Thyroid gland (tissue), 4 donors: ENCODE data around the gene PIK3R4. TPM values are rescaled to one million over a fixed set of nuclear protein-coding genes. Genes with fewer than 3 reads are reported as not detected.

Source experiments
- DNase-seq, 2 donors: peaks; one replicate each; pipeline ENCODE4 v3.0.0-alpha.2; 2019
- H3K27ac ChIP-seq, 3 donors: fragments of 200-600 bp; sonication (generic); 1 replicate in 2 of 3; 2 replicates in 1 of 3; pipeline ENCODE4 v1.5.1; 2016 to 2019; ENCODE audit warnings: mild to moderate bottlenecking in 1 of 3, moderate library complexity in 1 of 3
- H3K27me3 ChIP-seq: fragments of 200-600 bp; sonication (generic); one replicate; pipeline ENCODE4 v1.5.1; 2019
- H3K36me3 ChIP-seq, 2 donors: fragments of 200-600 bp; sonication (generic); one replicate each; pipeline ENCODE4 v1.5.1; 2016 to 2019
- H3K4me1 ChIP-seq, 2 donors: fragments of 200-600 bp; sonication (generic); one replicate each; pipeline ENCODE4 v1.5.1; 2017 to 2019
- H3K4me3 ChIP-seq, 3 donors: fragments of 200-600 bp; sonication (generic); replicated peaks in 1 of 3; 1 replicate in 2 of 3; 2 replicates in 1 of 3; pipeline ENCODE4 v1.5.1; 2016; ENCODE audit warnings: mild to moderate bottlenecking in 1 of 3
- H3K9me3 ChIP-seq: fragments of 200-600 bp; sonication (generic); one replicate; pipeline ENCODE4 v1.5.1; 2017
- CTCF ChIP-seq, 6 experiments: fragments of 200-600 bp in 3 of 6; fragments of 450-650 bp in 3 of 6; sonication (generic) in 3 of 6; IDR thresholded peaks; one replicate each; pipeline ENCODE4 v1.5.1; 2016 to 2019; ENCODE audit warnings: antibody characterized with exemption in 6 of 6, mild to moderate bottlenecking in 2 of 6, inconsistent platforms in 1 of 6, moderate library complexity in 1 of 6
- POLR2A ChIP-seq, 2 donors: fragments of 450-650 bp; IDR thresholded peaks; one replicate each; pipeline ENCODE4 v1.6.1; 2017; ENCODE audit warnings: antibody characterized with exemption in 2 of 2, mild to moderate bottlenecking in 2 of 2, moderate library complexity in 1 of 2
- WGBS, 2 donors: methylation state at CpG; one replicate each; pipeline ENCODE4 v1.1.5; 2017; 5-methylcytosine and 5-hydroxymethylcytosine counted together
- intact Hi-C: fragments of 100-400 bp; cut with DNase I; formaldehyde crosslinking; loops from one replicate; pipeline ENCODE4 v1.15.1; 2023
- total RNA-seq, 4 donors: library from RNA; depleted of rRNA; stranded (reverse); fragments of >200 nt; gene quantifications; one replicate each; pipeline ENCODE4 v1.2.3, GENCODE V29; 2016

The PIK3R4 gene
- total RNA-seq, 4 donors from 2014 or later: 50.5 to 61.3 (median 54.7) TPM

GRCh38 chr3:130686833-130687232 lies 59.8 kb downstream of the PIK3R4 start:
- no peak overlapping the region for H3K4me3 ChIP-seq
- no peak overlapping the region for H3K27ac ChIP-seq
- H3K36me3 ChIP-seq: peaks cover 8 to 13% of the 10 kb centered on the region in 2 donors
- intact Hi-C loops: no loop called here
- TF ChIP-seq CTCF (IDR thresholded peaks at IDR 0.05) (no peak), POLR2A (IDR thresholded peaks at IDR 0.05) (no peak)
- DNase-seq: no peak
- no peaks in the 10 kb centered on the region for H3K9me3 ChIP-seq
- no peaks in the 10 kb centered on the region for H3K27me3 ChIP-seq
- H3K4me1 ChIP-seq: peaks cover 0 to 6% of the 10 kb centered on the region in 2 donors
- WGBS, 2 donors: 91 to 100% methylated on average over 1 of the region's 1 CpG

GRCh38 chr3:130682131-130682530 lies 64.5 kb downstream of the PIK3R4 start:
- H3K27me3 ChIP-seq: no peaks in the 10 kb centered on the region
- no peak overlapping the region for H3K4me3 ChIP-seq
- no peak for DNase-seq
- WGBS, 2 donors: 86 to 89% methylated on average over 2 of the region's 2 CpGs
- peaks cover 0 to 14% of the 10 kb centered on the region in 2 donors for H3K4me1 ChIP-seq
- no peak for TF ChIP-seq POLR2A (IDR thresholded peaks at IDR 0.05)
- no peak for TF ChIP-seq CTCF (IDR thresholded peaks at IDR 0.05)
- H3K36me3 ChIP-seq: peaks cover 0 to 17% of the 10 kb centered on the region in 2 donors
- no peaks in the 10 kb centered on the region for H3K9me3 ChIP-seq
- intact Hi-C loops: no loop called here
- peak overlapping the region in 2 of 3 donors; percentile 28 to 69 for H3K27ac ChIP-seq

GRCh38 chr3:130679218-130679617 lies 67.4 kb downstream of the PIK3R4 start:
- no peak for DNase-seq
- Histone ChIP-seq H3K9me3 (no peaks in the 10 kb centered on the region), H3K4me3 (no peak overlapping the region), H3K27ac (no peak overlapping the region), H3K36me3 (peaks cover 0 to 16% of the 10 kb centered on the region in 2 donors), H3K4me1 (peaks cover 0 to 14% of the 10 kb centered on the region in 2 donors), H3K27me3 (no peaks in the 10 kb centered on the region)
- intact Hi-C loops: no loop called here
- WGBS, 2 donors: 86 to 88% methylated on average over 7 of the region's 7 CpGs
- no peak for TF ChIP-seq CTCF (IDR thresholded peaks at IDR 0.05)
- TF ChIP-seq POLR2A (IDR thresholded peaks at IDR 0.05): no peak

- Histone ChIP-seq H3K9me3 (no peaks in the 10 kb centered on the region), H3K27ac (no peak overlapping the region), H3K36me3 (peaks cover 0 to 5% of the 10 kb centered on the region in 2 donors), H3K4me1 (peaks cover 0 to 13% of the 10 kb centered on the region in 2 donors), H3K4me3 (no peak overlapping the region), H3K27me3 (no peaks in the 10 kb centered on the region)
- intact Hi-C loops: no loop called here
- 82 to 89% methylated on average over 1 of the region's 1 CpG for WGBS, 2 donors
- TF ChIP-seq POLR2A (IDR thresholded peaks at IDR 0.05): no peak
- no peak for DNase-seq
Measured at GRCh38 chr3:130677343-130677742, 69.3 kb downstream of the PIK3R4 start.

GRCh38 chr3:130671545-130672312 lies 74.9 kb downstream of the PIK3R4 start:
- H3K4me3 ChIP-seq: no peak overlapping the region
- TF ChIP-seq CTCF (IDR thresholded peaks at IDR 0.05) (no peak), POLR2A (IDR thresholded peaks at IDR 0.05) (no peak)
- no peak for DNase-seq
- H3K4me1 ChIP-seq: no peaks in the 10 kb centered on the region
- intact Hi-C loops: no loop called here
- H3K27me3 ChIP-seq: no peaks in the 10 kb centered on the region
- no peak overlapping the region for H3K27ac ChIP-seq
- no peaks in the 10 kb centered on the region for H3K36me3 ChIP-seq
- H3K9me3 ChIP-seq: no peaks in the 10 kb centered on the region
- WGBS, 2 donors: 93 to 95% methylated on average over 2 of the region's 2 CpGs
